HUDEP-2 (cell line): ENCODE data around the gene BICDL1.
"Not testable (repeated sequence)": the region's sequence is repeated elsewhere in the genome, so short reads cannot be mapped to it uniquely, and the experiment has no call there.

Experiments used
- DNase-seq, 76 experiments: peaks; one replicate each; lab custom pipeline; 2025; ENCODE audit not compliant: unreplicated experiment in 76 of 76; lab: John Stamatoyannopoulos, UW

The BICDL1 gene, protein sequence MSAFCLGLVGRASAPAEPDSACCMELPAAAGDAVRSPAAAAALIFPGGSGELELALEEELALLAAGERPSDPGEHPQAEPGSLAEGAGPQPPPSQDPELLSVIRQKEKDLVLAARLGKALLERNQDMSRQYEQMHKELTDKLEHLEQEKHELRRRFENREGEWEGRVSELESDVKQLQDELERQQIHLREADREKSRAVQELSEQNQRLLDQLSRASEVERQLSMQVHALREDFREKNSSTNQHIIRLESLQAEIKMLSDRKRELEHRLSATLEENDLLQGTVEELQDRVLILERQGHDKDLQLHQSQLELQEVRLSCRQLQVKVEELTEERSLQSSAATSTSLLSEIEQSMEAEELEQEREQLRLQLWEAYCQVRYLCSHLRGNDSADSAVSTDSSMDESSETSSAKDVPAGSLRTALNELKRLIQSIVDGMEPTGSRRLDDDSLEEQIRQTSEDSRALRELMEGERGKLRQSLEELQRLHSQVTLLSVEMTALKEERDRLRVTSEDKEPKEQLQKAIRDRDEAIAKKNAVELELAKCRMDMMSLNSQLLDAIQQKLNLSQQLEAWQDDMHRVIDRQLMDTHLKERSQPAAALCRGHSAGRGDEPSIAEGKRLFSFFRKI

DNA sequence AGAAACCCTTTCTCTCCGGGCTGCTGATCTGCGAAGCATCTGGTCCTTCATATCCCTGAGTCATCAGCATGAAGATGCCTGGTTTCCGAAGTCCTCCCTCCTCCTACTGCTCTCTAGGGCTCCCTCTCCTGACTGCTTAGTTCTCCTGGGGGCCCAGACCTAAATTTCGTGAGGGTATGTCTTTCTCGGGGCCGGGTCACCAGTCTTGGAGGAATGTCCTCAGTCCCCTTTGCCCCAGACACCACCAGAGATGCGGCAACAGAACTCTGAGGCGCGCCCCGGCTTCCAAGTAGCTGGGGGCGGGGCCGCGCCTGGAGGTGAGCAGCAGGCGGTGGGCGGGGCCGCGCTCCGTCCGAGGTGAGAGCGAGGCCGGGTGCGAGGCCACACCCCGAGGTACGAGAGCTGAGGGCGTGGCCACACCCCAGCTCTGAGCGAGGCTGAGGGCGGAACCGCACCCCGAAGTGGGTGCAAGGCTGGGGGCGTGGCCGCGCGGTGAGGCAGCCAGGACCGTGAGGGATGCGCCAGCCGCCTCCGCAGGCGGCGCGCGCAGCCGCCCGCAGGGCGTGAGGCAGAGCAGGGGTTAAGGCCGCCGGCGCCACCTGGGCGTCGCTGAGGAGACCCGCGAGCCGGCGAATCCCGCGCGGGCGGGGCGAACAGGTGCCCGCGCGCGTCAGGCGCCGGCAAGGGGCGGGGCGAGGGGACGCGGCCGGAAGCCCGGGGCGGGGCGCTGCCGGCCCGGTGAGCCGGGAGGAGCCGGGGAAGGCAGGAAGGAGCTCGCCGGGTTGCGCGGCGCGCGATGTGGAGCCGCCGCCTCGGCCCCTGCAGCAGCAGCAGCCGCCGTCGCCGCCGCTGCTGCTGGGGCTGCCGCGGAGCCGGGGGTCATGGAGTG is at the start of gene BICDL1:
Gene BICDL1 (plus strand): TSS at position 765 of the 889 bp plus-strand sequence. CDS start 633 bp downstream, outside the sequence.
- DNase-seq = peak in 67 of 76 experiments; percentile 14 to 75 (median 58)

DNA sequence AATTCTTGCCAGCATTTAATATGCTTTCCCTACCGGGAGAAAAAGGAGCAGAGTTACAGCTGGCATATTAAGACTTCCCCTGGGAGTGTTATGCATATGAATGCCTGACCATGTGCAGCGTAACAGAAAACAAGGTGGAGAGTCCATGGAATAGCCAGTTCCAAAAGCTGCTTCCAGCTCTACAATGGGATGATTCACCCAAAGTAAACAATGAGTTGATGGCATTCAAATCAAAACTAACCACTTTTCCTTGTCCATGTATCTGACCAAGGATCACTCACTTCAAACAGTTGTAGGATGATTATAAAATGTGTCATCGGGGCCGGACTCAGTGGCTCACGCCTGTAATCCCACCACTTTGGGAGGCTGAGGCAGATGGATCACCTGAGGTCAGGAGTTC is 48.1 kb upstream of the BICDL1 start:
- no peak for DNase-seq

DNA sequence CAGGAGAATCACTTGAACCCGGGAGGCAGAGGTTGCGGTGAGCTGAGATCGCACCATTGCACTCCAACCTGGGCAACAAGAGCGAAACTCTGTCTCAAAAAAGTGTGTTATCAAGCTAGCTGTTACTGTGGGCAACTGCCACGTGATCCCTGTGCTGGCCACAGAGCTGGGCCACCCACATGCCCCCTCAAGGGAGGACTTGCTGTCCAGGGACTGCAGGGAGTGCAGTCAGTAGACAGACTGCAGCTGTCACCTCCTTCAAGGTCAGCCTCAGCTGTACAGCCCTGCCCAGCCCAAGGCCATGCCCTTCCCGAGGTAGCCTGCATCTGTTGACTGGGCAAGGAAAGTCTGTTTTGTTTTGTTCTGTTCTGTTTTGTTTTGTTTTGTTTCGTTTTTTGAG is 46.6 kb upstream of the BICDL1 start:
- no peak for DNase-seq

DNA sequence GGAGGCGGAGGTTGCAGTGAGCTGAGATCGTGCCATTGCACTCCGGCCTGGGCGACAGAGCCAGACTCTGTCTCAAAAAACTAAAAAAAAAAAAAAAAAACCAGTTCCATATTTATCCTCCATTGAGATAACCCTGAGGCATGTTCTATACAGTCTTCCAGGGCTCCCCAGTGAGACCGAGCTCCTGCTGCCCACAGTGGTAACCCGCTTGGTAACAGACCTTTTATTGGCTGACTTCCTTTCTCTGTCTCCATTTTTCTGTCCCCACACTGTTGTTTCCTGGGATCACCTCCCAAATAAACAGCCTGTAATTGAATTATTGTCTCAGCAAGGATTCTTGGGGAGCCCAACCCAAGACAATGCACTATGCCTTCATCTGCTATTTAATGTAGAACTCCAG is 42.8 kb upstream of the BICDL1 start:
- no peak for DNase-seq

DNA sequence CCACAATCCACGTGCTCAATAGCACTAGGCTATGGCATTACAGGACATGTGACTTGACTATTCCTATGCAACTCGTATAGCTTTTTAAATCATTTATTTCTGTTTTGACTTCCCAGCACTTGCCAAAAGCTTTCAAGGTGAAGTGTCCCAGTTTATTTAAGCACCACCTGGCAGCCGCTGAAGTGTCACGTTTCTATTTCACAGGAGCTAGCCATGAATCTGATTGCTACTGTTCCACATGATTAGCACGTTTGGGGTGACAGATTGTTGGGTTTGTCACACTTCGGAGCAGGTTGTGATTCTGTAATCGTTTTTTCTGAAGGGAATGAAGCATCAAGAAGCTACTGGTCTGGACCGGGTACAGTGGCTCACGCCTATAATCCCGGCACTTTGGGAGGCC is 39.9 kb upstream of the BICDL1 start:
- DNase-seq = no peak

DNA sequence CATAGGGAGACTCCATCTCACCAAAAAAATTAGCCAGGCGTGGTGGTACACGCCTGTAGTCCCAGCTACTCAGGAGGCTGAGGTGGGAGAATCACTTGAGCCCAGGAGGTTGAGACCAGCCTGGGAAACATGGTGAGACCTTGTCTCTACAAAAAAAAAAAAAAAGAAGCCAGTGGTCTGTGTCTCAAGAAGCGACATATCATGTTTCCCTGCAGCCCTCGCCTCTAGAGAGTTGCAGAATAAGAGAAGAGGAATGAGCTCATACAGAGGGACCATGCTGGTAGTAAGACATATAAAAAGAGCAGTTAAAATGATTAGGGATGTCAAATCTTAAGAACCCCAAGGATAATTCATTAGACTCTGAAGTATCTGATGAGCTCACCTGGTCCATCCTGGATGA is 39.4 kb upstream of the BICDL1 start:
- DNase-seq = no peak

DNA sequence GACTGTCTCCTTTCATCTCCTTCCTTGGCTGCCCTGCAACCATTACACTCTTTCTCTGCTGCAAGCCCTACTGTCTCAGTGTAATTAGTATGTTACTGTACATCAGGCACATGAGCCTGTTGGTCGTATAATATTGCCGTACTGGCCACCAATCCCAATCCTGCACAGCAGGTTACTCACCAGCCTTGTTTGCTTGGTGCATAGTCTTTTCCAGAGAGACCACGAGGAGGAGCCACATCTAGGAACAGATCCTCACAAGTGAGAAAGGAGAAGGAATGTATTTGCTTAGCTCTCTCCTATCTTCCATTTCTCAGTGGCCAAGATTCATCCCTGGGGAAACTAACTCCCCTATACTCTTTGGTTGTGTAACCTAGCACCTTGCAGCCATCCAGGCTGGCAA is 33.0 kb upstream of the BICDL1 start:
- DNase-seq = peak in 1 of 76 experiments; percentile 8

DNA sequence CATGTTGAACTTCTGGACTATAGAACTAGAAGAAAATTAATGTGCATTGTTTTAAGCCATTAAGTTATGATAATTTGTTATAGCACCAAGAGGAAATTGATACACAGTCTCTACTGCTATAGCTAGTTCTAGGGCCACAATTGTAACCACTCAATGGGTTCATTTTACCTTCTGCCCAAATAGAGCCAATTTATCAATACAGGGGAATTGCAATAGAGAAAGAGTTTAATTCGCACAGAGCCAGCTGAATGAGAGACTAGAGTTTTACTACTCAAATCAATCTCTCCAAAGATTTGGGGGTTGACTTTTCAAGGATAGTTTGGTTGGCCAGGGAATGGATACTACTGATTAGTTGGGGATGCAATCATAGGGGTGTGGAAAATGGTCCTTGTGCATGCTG is 31.9 kb upstream of the BICDL1 start:
- DNase-seq = no peak

DNA sequence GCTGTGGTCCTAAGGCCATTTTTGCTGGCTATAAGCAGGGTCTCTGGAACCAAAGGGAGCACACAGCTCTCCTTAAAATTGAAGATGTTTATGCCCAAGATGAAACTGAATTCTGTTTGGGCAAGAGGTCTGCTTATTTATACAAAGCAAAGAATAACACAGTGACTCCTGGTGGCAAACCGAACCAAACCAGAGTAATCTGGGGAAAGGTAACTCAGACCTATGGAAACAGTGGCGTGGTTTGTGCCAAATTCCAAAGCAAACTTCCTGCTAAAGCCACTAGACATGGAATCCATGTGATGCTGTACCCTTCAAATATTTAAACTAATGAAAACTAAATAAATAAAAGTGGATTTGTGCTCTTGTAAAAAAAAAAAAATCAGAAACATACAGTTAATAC is 29.6 kb upstream of the BICDL1 start:
- no peak for DNase-seq

DNA sequence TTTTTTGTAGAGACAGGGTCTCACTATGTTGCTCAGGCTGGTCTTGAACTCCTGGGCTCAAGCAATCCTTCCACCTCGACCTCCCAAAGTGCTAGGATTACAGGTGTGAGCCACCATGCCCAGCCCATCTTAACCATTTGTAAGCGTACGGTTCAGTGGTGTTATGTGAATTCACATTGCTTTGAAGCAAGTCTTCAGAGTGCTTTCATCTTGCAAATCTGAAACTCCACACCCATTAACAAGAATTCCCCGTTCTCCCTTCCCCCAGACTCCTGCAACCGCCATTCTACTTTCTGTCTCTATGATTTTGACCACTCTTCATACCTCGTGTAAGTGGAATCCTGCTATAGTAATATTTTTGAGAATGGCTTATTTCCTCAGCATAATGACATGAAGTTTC is 24.9 kb upstream of the BICDL1 start:
- DNase-seq = no peak

DNA sequence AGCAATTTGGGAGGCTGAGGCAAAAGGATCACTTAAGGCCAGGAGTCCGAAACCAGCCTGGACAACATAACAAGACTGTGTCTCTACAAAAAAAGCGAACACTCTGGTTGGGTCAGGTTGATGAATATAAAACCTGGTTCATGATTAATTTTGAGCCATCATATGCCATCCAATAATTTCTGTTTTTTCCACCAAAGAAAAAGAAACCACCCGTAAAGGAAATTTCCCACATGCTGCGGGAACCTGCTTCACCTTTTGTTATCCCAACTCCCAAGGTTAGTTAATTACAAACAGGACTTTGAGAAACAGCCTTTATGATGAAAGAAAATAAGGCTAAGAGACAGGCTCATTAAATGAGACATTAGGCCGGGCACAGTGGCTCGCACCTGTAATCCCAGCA is 24.1 kb upstream of the BICDL1 start:
- DNase-seq = no peak

DNA sequence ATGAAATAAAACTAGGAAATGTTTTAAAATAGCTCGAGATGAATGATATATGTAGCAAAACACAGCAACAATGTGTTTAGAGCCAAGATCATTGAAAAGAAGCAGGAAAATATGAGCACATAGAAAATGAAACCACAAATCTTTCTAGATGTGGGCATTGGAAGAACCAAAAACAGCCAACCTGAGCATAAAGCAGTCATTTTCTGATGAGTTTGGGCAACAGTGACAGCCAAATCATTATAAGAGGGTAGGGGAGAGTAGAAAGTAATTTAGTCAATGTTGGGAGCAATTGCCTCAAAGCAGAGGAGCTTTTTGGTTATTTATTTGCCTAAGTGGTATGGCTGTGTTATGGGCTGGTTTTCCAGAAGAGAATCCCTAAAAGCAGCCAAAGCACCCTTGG is 8.8 kb upstream of the BICDL1 start:
- DNase-seq = no peak

DNA sequence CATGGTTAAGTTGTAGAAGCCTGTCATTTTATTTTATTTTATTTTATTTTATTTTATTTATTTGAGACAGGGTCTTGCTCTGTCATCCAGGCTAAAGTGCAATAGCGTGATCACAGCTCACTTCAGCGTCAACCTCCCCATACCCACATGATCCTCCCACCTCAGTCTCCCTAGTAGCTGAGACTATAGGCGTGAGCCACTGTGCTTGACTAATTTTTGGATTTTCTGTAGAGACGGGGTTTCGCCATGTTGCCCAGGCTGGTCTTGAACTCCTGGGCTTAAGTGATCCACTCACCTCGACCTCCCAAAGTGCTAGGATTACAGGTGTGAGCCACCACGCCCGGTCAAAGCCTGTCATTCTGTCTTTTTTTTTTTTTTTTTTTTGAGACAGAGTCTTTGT is 8.3 kb upstream of the BICDL1 start:
- DNase-seq = not testable (repeated sequence)

DNA sequence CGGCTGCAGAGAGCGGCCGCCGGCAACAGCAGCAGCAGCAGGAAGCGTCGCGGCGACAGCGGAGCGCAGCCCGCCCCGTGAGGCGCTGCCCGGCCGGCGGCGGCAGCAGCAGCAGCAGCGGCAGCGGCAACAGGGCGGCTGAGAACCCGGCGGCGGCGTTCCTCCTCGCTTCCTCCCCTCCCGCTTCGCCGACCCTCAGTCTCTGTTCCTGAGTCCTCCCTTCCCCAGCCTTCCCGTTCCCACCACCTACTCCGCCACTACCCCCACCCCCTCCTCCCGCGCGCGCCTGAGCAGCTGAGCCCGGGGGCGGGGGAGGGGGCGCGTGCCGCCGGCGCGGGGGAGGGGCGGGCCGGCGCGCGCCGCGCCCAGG is 310 bp downstream of the BICDL1 start:
- peak in 4 of 76 experiments; percentile 20 to 56 (median 42) for DNase-seq

DNA sequence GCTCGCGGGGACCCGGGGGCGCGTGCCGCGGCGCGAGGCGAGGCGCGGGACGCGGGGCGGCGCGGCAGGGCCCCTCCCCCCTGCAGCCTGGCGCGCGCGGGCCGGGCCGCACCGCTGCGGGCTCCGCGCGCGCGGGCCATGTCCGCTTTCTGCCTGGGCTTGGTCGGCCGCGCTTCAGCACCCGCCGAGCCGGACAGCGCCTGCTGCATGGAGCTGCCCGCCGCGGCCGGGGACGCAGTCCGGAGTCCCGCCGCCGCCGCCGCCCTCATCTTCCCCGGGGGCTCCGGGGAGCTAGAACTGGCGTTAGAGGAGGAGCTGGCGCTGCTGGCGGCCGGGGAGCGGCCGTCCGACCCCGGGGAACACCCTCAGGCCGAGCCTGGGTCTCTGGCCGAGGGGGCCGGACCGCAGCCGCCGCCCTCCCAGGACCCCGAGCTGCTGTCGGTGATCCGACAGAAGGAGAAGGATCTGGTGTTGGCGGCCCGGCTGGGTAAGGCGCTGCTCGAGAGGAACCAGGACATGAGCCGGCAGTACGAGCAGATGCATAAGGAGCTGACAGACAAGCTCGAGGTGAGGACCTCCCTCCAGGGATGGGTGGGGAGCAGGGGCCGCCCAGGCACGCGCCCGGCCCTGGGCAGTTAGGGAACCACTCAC is 820 bp downstream of the BICDL1 start:
- peak in 57 of 76 experiments; percentile 2 to 78 (median 44) for DNase-seq

DNA sequence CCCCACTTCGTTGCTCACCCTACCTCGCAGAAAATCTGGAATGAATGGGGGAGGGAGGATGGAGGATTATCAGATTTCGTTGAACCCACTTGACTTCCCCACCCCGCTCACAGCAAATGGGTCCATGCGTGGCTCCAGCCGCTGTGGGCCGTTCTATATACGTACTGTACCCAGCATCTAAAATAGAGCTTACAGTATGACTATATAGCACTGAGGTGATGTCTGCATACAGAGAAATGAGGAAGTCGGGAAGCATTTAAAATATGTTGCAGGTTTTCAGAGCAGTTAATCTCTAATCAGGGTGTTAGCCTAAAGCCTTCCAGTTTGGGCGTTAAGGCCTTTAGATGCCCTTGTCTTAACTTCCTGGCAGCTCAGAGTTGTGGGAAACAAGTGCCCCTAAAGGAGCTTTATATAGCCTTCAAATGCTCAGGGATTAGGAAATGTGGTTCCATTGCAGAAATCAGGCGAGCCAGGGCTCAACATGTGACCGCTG is 1.4 kb downstream of the BICDL1 start:
- DNase-seq = peak in 2 of 76 experiments; percentile 1 to 12

DNA sequence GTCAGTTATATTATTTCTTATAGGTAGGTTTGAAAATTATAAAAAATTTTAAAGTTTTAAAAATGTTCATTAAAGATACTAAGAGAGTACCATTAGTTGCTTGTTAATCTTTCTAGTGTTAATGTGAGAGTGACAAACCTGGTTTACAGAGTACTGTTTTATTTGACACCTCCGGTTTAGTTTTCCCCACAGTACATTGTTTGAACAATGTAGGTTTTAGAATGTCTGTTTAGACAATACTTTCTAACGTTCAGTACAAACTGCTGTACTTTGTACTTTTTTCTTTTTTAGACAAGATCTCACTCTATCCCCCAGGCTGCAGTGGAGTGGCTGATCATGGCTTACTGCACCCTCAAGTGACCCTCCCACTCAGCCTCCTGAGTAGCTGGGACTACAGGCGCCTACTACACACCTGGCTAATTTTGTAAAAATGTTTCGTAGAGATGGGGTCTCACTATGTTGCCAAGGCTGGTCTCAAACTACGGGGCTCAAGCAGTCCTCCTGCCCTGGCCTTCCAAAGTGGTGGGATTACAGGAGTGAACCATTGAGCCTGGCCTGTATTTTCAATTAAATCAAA is 3.2 kb downstream of the BICDL1 start:
- DNase-seq = no peak

DNA sequence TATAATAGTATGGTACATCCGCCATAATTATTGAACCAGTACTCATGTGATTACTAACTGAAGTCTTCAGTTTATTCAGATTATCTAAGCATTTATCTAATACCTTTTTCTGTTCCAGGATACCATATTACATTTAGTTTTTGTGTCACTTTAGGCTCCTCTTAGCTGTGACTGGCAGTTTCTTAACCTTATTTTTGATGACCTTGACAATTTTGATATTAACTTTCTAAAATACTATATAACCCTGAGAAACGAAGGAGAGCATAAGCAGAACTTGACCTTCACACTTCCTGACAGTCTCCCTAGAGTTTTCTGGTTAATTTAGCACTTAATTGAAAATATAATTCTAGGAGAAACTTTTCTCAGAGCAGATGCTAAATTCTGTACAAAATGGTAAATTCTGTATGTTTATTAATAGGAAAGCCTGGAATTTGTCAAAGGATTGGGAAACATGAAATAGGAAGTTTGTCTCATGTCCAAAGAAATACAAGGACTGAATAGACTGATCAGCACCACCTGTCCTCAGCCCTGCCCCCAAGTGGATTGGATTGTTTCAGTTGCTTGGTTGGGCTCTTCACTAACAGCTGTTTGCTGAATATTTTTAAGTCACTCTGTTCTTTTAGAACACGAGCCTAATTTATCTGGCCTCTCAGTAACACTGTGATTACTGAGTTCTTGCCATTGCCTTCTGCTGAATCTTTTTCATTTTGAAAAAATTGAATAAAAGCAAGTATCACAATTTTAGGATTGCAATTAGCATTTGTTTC is 6.0 kb downstream of the BICDL1 start:
- DNase-seq = no peak

DNA sequence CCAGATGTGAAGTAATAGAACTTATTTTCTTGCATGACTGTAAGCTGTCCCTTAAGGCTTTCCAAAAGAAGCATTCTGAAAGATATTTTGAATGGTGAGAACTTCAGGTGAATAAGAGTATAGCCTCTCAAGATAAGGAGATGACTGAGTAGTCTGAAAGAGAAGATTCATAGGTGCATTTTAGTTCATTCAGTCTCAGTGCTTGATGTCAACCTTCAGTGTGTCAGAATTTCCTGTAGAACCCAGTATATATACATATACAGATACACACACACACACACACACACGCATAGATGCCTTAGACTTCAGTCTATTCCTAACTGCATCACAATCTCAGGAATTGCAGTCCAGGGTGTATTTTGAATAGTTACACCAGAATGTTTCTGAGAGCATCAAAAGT is 7.4 kb downstream of the BICDL1 start:
- DNase-seq = no peak
